Astrocyte (in vitro differentiated cells and primary cell): ENCODE results near the gene TMEM178B. TPM values are rescaled to one million over a fixed set of nuclear protein-coding genes. Genes with fewer than 3 reads are reported as not detected.

Experiments
- DNase-seq: peaks from one replicate; pipeline ENCODE4 v3.0.0-alpha.2; 2010; ENCODE audit warnings: low read depth
- FAIRE-seq: peaks from 2 replicates; lab custom pipeline; 2011; peaks lifted over from hg19 to GRCh38; lab: Jason Lieb, UNC
- H2AFZ ChIP-seq: 2 replicates; pipeline ENCODE4 v1.6.0; 2012; ENCODE audit warnings: low read depth, low read length, inconsistent platforms
- H3K27ac ChIP-seq: 2 replicates; pipeline ENCODE4 v1.5.1; 2011; ENCODE audit warnings: low read depth, low read length, inconsistent platforms
- H3K27me3 ChIP-seq: 2 replicates; pipeline ENCODE4 v1.6.0; 2011; ENCODE audit warnings: low read length, inconsistent platforms; ENCODE audit not compliant: insufficient read depth
- H3K36me3 ChIP-seq: 2 replicates; pipeline ENCODE4 v1.5.1; 2011; ENCODE audit warnings: low read length, inconsistent platforms; ENCODE audit not compliant: insufficient read depth
- H3K4me1 ChIP-seq: 2 replicates; pipeline ENCODE4 v1.5.1; 2011; ENCODE audit warnings: low read length, inconsistent platforms; ENCODE audit not compliant: insufficient read depth
- H3K4me2 ChIP-seq: 2 replicates; pipeline ENCODE4 v1.6.0; 2012; ENCODE audit warnings: low read length, inconsistent platforms
- H3K4me3 ChIP-seq: 2 replicates; pipeline ENCODE4 v1.5.1; 2011; ENCODE audit warnings: low read depth, mild to moderate bottlenecking, low read length, inconsistent platforms; ENCODE audit not compliant: insufficient read depth
- H3K79me2 ChIP-seq: 2 replicates; pipeline ENCODE4 v1.6.0; 2012; ENCODE audit warnings: mild to moderate bottlenecking, low read length, inconsistent platforms; ENCODE audit not compliant: insufficient read depth
- H3K9ac ChIP-seq: 2 replicates; pipeline ENCODE4 v1.6.0; 2012; ENCODE audit warnings: mild to moderate bottlenecking, low read length, inconsistent platforms
- H3K9me3 ChIP-seq: 2 replicates; pipeline ENCODE4 v1.5.1; 2012; ENCODE audit warnings: low read depth, mild to moderate bottlenecking, low read length, inconsistent platforms; ENCODE audit not compliant: insufficient read depth
- H4K20me1 ChIP-seq: 2 replicates; pipeline ENCODE4 v1.6.0; 2012; ENCODE audit warnings: low read length, inconsistent platforms; ENCODE audit not compliant: insufficient read depth
- H3K27ac Mint-ChIP-seq: one replicate; pipeline ENCODE4 v1.8.0; 2021; ENCODE audit warnings: mild to moderate bottlenecking, mixed read lengths; ENCODE audit not compliant: unreplicated experiment
- H3K27me3 Mint-ChIP-seq: one replicate; pipeline ENCODE4 v1.8.0; 2021; ENCODE audit warnings: low read depth, mixed read lengths; ENCODE audit not compliant: unreplicated experiment
- H3K36me3 Mint-ChIP-seq: one replicate; pipeline ENCODE4 v1.8.0; 2021; ENCODE audit warnings: low read depth, mixed read lengths; ENCODE audit not compliant: unreplicated experiment
- H3K4me1 Mint-ChIP-seq: one replicate; pipeline ENCODE4 v1.8.0; 2021; ENCODE audit warnings: low read depth, mixed read lengths; ENCODE audit not compliant: unreplicated experiment
- H3K4me3 Mint-ChIP-seq: one replicate; pipeline ENCODE4 v1.8.0; 2021; ENCODE audit warnings: mild to moderate bottlenecking, moderate library complexity, mixed read lengths; ENCODE audit not compliant: unreplicated experiment
- H3K9me3 Mint-ChIP-seq: one replicate; pipeline ENCODE4 v1.8.0; 2021; ENCODE audit warnings: mild to moderate bottlenecking, mixed read lengths; ENCODE audit not compliant: unreplicated experiment
- EZH2 ChIP-seq: IDR thresholded peaks from 2 replicates; pipeline ENCODE4 v1.6.1; 2012; ENCODE audit warnings: mild to moderate bottlenecking, low read length, inconsistent platforms; ENCODE audit not compliant: insufficient read depth
- total RNA-seq: library from RNA; stranded (reverse); gene quantifications from 2 replicates; pipeline ENCODE4 v1.2.1, GENCODE V29; 2021
- TF ChIP-seq, protein P1 (sequence below): IDR thresholded peaks from 2 replicates; pipeline ENCODE4 v1.5.1; 2011; ENCODE audit warnings: low read depth, mild to moderate bottlenecking, inconsistent platforms, low read length, moderate library complexity; ENCODE audit not compliant: insufficient read depth

TMEM178B gene
- total RNA-seq, 1 donor from 2014 or later: 3.9 TPM

DNA sequence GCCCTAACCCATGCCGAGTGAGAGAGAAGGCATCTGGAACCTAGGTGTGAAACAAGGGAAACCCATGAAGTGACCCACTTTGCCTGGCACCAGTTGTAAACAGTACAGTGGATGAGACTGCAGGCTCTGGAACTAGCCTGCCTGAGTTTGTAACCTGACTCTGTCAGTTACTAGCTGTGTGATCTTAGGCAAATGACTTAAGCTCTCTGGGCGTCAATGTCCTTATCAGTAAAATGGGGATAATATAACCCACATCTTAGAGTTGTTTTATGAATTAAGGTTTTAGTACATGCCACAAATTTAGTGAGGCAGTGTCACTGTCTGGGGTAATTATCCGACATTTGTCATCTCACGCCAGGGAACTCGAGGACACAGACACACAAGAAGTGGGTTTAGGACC lies 394.5 kb downstream of the TMEM178B start:
- Histone ChIP-seq H3K4me2 (no peak overlapping the region), H3K27ac (no peak overlapping the region), H4K20me1 (no peaks in the 10 kb centered on the region), H3K9ac (no peak overlapping the region), H3K4me1 (peaks cover 6% of the 10 kb centered on the region), H2AFZ (no peak overlapping the region), H3K36me3 (no peaks in the 10 kb centered on the region), H3K9me3 (no peaks in the 10 kb centered on the region), H3K4me3 (no peak overlapping the region), H3K79me2 (no peaks in the 10 kb centered on the region), H3K27me3 (no peaks in the 10 kb centered on the region)
- no peak overlapping the region for H3K4me3 Mint-ChIP-seq
- DNase-seq: no peak
- H3K27me3 Mint-ChIP-seq: no peaks in the 10 kb centered on the region
- H3K9me3 Mint-ChIP-seq: peaks cover 2% of the 10 kb centered on the region
- FAIRE-seq: no peak
- TF ChIP-seq EZH2: no peak
- TF ChIP-seq, protein P1, sequence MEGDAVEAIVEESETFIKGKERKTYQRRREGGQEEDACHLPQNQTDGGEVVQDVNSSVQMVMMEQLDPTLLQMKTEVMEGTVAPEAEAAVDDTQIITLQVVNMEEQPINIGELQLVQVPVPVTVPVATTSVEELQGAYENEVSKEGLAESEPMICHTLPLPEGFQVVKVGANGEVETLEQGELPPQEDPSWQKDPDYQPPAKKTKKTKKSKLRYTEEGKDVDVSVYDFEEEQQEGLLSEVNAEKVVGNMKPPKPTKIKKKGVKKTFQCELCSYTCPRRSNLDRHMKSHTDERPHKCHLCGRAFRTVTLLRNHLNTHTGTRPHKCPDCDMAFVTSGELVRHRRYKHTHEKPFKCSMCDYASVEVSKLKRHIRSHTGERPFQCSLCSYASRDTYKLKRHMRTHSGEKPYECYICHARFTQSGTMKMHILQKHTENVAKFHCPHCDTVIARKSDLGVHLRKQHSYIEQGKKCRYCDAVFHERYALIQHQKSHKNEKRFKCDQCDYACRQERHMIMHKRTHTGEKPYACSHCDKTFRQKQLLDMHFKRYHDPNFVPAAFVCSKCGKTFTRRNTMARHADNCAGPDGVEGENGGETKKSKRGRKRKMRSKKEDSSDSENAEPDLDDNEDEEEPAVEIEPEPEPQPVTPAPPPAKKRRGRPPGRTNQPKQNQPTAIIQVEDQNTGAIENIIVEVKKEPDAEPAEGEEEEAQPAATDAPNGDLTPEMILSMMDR: no peak
- no peak overlapping the region for H3K27ac Mint-ChIP-seq
- peaks cover 2% of the 10 kb centered on the region for H3K36me3 Mint-ChIP-seq
- H3K4me1 Mint-ChIP-seq: peaks cover 10% of the 10 kb centered on the region

DNA sequence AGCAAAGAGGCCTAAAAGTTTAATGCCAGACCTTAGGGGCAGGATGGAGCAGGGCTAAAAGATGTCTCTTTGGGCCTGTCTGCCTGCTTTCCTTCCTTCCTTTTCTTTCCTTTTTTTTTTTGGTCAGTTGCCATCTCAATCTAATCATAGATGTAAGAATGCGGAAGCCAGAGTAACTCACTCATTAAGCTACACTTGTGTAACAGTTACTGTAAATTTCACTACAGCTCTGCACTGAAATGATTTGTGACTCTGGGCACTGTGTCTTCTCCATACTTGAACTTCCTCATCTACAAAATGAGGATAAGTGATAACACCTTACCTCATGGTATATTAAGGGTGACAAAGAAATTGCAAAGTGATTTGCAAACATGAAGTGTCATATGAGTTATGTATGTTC lies 401.8 kb downstream of the TMEM178B start:
- Histone ChIP-seq H3K36me3 (no peaks in the 10 kb centered on the region), H3K9ac (no peak overlapping the region), H3K27me3 (no peaks in the 10 kb centered on the region), H3K4me2 (no peak overlapping the region), H3K4me1 (no peaks in the 10 kb centered on the region), H3K79me2 (no peaks in the 10 kb centered on the region), H3K27ac (no peak overlapping the region), H2AFZ (no peak overlapping the region), H4K20me1 (no peaks in the 10 kb centered on the region), H3K4me3 (no peak overlapping the region), H3K9me3 (no peaks in the 10 kb centered on the region)
- Mint-ChIP-seq H3K4me1 (peaks cover 3% of the 10 kb centered on the region), H3K27me3 (peaks cover 7% of the 10 kb centered on the region), H3K27ac (no peak overlapping the region), H3K4me3 (no peak overlapping the region), H3K36me3 (peaks cover 2% of the 10 kb centered on the region), H3K9me3 (peaks cover 2% of the 10 kb centered on the region)
- no peak for FAIRE-seq
- DNase-seq: no peak
- no peak for TF ChIP-seq EZH2
- TF ChIP-seq, protein P1: no peak

DNA sequence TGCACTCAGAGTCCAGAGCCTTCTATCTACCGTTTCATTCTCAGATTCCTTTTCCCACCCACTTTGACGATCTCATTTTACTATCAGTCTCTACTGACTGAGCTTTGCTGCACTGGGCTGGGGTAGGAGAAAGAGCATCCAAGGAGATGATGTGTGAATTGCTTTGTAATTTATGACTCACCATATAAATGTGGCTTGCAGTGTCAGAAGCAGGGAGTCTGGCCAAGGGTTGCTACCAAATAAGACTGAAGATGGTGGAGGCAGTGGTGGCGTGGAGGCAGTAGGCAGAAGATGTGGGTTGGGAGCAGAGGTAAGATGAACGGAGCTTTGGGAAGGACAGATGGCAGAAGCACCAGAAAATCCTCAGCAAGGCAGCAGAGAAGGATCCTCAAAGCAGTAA lies 404.0 kb downstream of the TMEM178B start:
- no peaks in the 10 kb centered on the region for H3K36me3 Mint-ChIP-seq
- no peak overlapping the region for H3K4me2 ChIP-seq
- H3K79me2 ChIP-seq: no peaks in the 10 kb centered on the region
- H3K27ac Mint-ChIP-seq: no peak overlapping the region
- no peaks in the 10 kb centered on the region for H3K4me1 ChIP-seq
- FAIRE-seq (no peak), DNase-seq (peak; percentile 49)
- H4K20me1 ChIP-seq: no peaks in the 10 kb centered on the region
- no peaks in the 10 kb centered on the region for H3K36me3 ChIP-seq
- no peak overlapping the region for H3K9ac ChIP-seq
- H3K27me3 ChIP-seq: no peaks in the 10 kb centered on the region
- H3K4me3 ChIP-seq: no peak overlapping the region
- TF ChIP-seq EZH2: no peak
- TF ChIP-seq, protein P1: no peak
- no peaks in the 10 kb centered on the region for H3K9me3 ChIP-seq
- H3K27ac ChIP-seq: no peak overlapping the region
- H2AFZ ChIP-seq: no peak overlapping the region
- H3K4me3 Mint-ChIP-seq: no peak overlapping the region
- no peaks in the 10 kb centered on the region for H3K9me3 Mint-ChIP-seq
- peaks cover 3% of the 10 kb centered on the region for H3K4me1 Mint-ChIP-seq
- peaks cover 15% of the 10 kb centered on the region for H3K27me3 Mint-ChIP-seq
